Stimulated activated naive CD8-positive, alpha-beta T cell treated with anti-CD3 and anti-CD28 coated beads, Interleukin-15, Interleukin-2, amounts not matched to agents 100 ng/mL and 50 ng/mL, for 24 hours (primary cell): Measurements from ENCODE around the gene TSPAN5.

Experiments used
- H3K27ac Mint-ChIP-seq: one replicate; pipeline ENCODE4 v1.8.0; 2021; ENCODE audit warnings: mild to moderate bottlenecking, mixed read lengths
- H3K27me3 Mint-ChIP-seq: one replicate; pipeline ENCODE4 v1.8.0; 2021; ENCODE audit warnings: mixed read lengths
- H3K36me3 Mint-ChIP-seq: one replicate; pipeline ENCODE4 v1.8.0; 2021; ENCODE audit warnings: low read depth, mixed read lengths
- H3K4me1 Mint-ChIP-seq: one replicate; pipeline ENCODE4 v1.8.0; 2021; ENCODE audit warnings: low read depth, mixed read lengths
- H3K4me3 Mint-ChIP-seq: one replicate; pipeline ENCODE4 v1.8.0; 2021; ENCODE audit warnings: mild to moderate bottlenecking, mixed read lengths
- H3K9me3 Mint-ChIP-seq: one replicate; pipeline ENCODE4 v1.8.0; 2021; ENCODE audit warnings: mixed read lengths

The TSPAN5 gene

DNA sequence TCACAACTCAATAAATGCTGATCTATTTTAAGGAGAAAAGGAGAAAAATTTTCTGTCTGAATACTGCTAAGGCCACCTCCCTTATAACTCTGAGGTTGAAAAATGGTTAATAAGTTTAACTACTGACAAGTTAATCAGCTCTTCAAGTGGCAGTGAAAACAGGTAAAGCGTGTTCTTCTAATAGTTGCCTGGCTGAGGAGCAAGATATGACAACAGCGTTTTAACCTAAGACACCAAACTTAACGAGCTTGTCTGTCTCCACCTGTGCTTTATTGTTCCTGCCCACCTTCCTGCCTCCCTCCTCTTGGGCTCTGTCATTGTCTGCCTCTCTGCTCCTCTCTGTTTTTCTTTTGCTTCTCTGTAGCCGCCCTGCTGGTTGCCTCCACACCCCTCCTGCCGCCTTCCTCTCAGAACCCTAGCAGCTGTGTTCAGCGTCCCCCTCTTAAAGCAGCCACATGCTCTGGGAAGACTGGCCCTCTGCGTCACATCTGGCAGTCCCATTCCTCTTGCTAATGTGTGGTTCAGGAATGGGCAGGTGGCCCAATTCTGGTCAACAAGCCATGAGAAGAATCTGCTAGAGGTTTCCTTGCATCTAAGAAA is 4.3 kb upstream of the TSPAN5 start:
- Mint-ChIP-seq H3K9me3 (no peaks in the 10 kb centered on the region), H3K36me3 (no peaks in the 10 kb centered on the region), H3K4me3 (peak overlapping the region; percentile 62), H3K27me3 (no peaks in the 10 kb centered on the region), H3K4me1 (peaks cover 62% of the 10 kb centered on the region), H3K27ac (peak overlapping the region; percentile 99)

DNA sequence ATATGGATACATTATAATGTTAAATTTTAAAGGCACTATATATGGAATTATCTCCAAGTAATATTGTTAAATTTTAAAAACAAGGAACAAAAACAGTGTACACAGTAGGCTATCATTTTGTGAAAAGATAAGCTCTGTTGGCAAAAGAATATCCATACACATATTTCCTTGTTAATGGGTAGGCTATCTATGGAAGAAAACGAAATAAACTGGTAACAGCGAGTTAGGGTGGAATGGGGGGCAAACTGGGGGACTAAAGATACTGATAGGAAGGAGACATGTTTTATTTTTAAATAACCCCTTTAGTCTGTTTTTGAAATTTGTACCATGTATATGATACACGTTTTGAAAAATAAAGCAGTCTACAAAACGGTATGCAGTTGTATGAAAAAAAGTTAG is 3.6 kb upstream of the TSPAN5 start:
- no peaks in the 10 kb centered on the region for H3K27me3 Mint-ChIP-seq
- H3K9me3 Mint-ChIP-seq, result no peaks in the 10 kb centered on the region
- peaks cover 66% of the 10 kb centered on the region for H3K4me1 Mint-ChIP-seq
- peak overlapping the region; percentile 86 for H3K27ac Mint-ChIP-seq
- no peaks in the 10 kb centered on the region for H3K36me3 Mint-ChIP-seq
- H3K4me3 Mint-ChIP-seq, result no peak overlapping the region

DNA sequence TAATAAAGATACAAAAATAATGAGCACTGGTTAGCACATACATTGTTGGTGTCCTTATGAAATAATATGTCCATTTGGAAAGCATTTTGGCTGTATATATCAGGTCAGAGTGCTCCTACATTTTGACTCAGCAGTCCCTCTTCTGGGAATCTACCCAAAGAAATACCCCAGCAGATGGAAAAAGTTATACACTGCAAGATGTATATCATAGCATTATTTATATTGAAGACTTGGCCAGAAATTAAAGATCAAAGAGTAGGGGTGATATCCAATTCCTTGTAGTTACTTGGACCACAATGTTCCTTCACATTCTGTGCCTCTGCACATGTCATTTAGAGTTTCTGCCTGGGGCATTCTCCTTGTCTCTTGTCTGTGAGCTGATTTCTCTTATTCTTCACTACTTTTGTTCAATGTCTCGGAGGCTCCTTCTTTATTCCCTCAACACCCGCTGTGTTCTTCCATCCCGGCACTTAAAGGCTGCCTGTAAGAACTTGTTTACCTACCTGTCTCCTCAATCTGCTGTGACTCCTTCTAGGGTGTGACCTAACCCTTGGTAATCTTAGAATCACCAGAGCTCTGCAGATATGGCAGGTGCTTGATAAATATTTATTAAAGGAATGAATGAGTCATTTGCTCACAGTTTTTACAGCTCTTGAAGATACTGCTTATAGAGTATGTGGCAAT is 3.1 kb upstream of the TSPAN5 start:
- H3K4me1 Mint-ChIP-seq, result peaks cover 71% of the 10 kb centered on the region
- H3K9me3 Mint-ChIP-seq, result no peaks in the 10 kb centered on the region
- H3K27me3 Mint-ChIP-seq, result no peaks in the 10 kb centered on the region
- H3K27ac Mint-ChIP-seq, result peak overlapping the region; percentile 86
- no peaks in the 10 kb centered on the region for H3K36me3 Mint-ChIP-seq
- peak overlapping the region; percentile 15 for H3K4me3 Mint-ChIP-seq

DNA sequence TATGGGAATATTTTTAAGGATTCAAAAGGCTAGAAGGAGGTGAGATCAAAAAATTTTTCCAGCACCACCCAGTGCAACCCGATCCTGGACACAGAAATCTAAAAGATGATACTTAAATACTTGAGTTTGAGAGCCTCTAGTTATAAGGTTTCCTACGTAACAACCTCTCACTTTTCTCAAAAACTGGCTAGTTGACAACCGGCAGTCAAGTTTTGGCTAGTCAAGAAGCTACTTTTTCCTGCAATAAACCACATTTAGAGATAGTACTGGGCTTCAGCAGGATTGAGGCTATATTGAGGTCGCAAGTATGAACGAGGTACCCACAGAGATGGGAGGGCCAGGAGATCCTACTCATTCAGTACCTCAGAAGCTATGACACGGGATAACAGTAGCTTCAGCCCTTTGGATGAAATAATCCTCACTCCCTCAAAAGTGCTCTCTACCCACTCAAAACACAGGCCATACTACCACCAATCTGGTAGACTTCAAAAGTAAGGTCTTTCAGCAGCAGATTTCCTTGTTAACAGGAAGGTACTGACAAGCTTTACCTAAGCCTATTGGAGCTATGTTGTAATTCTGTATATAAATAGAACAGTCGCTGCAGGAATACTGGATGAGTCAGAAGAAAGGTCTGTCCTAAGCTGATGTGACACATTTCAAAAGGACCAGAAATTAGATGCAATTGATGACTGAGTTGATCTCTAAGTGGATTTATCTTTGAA is 1.5 kb upstream of the TSPAN5 start:
- peak overlapping the region; percentile 86 for H3K4me3 Mint-ChIP-seq
- peaks cover 85% of the 10 kb centered on the region for H3K4me1 Mint-ChIP-seq
- no peaks in the 10 kb centered on the region for H3K27me3 Mint-ChIP-seq
- no peak overlapping the region for H3K27ac Mint-ChIP-seq
- H3K36me3 Mint-ChIP-seq, result peaks cover 5% of the 10 kb centered on the region
- no peaks in the 10 kb centered on the region for H3K9me3 Mint-ChIP-seq

DNA sequence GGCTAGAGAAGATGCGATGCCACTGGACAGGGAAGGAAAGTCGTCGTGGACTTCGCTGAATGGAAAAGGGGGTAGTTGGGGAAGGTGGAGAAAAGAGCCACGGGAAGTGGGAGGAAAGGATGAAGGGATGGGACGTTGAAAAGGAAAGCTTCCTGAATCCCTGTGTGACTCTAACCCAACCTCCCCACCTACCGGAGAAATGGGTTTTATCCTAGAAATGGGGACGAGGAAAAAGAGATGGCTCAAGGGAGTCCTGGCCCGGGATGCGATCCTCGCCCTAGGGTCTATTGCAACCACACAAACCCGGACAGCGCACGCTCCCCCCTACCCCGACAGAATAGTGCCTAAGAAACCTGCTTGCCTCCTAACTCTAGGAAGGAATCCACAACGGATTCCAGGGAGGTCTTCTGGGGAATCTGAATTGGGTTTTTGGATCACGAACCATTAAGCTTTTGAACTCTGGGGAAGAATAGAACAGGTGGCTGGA is 738 bp upstream of the TSPAN5 start:
- Mint-ChIP-seq H3K27me3 (no peaks in the 10 kb centered on the region), H3K9me3 (no peaks in the 10 kb centered on the region), H3K36me3 (peaks cover 5% of the 10 kb centered on the region), H3K27ac (peak overlapping the region; percentile 51), H3K4me1 (peaks cover 82% of the 10 kb centered on the region), H3K4me3 (peak overlapping the region; percentile 86)

DNA sequence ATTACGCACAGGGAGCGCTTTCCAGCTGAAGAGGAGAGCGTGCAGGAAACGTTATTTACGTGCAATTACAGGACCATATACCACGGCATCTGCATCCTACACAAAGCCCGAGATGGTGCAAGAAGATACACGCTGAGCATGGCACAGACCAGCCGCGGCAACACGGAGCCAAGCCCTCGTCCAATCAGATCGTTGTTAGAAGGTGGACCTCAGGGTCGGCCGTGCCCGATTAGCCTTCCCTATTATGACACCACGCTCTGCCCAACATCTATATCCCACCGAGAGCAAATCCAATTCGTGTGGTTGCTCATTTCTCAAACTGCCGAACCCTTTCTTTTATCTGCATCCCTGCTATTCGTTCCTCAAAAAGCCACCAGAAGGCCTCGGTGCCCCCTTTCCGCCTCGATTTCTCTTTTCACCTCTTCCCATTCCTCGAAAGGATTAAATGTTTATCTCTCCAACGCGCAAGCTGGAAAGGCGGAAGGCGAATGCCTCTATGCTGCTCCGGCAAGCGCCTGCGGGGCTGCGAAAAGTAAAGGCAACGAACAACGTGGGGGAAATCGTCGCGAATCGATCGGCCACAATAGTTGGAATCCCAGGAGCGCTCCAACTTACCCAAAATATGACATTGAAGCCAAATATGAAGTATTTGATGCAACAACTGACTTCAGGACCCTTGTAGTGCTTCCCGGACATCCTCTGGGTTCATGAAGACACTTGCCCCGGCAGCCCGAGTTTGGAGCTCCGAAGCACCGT is 702 bp downstream of the TSPAN5 start:
- no peaks in the 10 kb centered on the region for H3K9me3 Mint-ChIP-seq
- H3K4me1 Mint-ChIP-seq, result peaks cover 73% of the 10 kb centered on the region
- H3K27ac Mint-ChIP-seq, result peak overlapping the region; percentile 86
- peak overlapping the region; percentile 94 for H3K4me3 Mint-ChIP-seq
- no peaks in the 10 kb centered on the region for H3K27me3 Mint-ChIP-seq
- H3K36me3 Mint-ChIP-seq, result peaks cover 9% of the 10 kb centered on the region

DNA sequence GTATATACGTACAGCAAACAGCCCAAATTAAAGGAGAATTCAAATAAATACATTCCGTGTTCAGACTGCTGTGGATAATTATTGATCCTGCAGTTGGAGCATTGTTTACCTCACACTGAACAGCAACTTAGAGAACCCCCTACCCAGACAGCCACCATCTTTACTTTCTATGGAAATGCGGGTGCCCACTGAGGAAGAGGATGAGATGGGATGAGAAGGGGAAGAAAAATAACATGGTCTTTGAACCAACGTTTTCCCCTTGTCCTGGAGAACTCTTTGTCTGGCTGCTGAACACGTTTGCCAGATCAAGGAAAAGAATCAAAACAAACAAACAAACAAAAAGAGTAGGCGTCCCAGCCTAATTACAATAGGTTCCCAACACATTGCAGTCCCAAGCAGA is 1.5 kb downstream of the TSPAN5 start:
- Mint-ChIP-seq H3K9me3 (no peaks in the 10 kb centered on the region), H3K27ac (peak overlapping the region; percentile 1), H3K4me1 (peaks cover 64% of the 10 kb centered on the region), H3K4me3 (peak overlapping the region; percentile 94), H3K36me3 (peaks cover 12% of the 10 kb centered on the region), H3K27me3 (no peaks in the 10 kb centered on the region)

DNA sequence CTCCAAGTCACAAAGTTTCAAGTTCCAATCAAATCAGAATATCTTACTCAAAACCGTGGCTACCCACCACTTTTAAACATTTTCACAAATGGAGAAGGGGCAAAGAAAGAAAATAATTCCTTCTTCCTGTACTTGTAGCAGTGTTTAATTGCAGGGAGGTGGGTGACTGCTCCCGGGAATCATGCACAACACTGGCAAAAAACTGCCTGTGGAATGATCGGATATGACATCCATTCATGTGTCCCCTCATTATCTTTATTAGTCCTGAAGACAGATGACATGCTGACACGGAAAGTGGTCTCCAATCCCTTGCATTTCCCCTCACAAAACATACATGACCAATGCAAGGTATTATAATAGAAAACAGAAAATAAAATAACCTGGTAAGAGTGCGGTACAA is 2.0 kb downstream of the TSPAN5 start:
- Mint-ChIP-seq H3K27ac (peak overlapping the region; percentile 1), H3K4me1 (peaks cover 60% of the 10 kb centered on the region), H3K36me3 (peaks cover 12% of the 10 kb centered on the region), H3K9me3 (no peaks in the 10 kb centered on the region), H3K27me3 (no peaks in the 10 kb centered on the region), H3K4me3 (peak overlapping the region; percentile 94)

DNA sequence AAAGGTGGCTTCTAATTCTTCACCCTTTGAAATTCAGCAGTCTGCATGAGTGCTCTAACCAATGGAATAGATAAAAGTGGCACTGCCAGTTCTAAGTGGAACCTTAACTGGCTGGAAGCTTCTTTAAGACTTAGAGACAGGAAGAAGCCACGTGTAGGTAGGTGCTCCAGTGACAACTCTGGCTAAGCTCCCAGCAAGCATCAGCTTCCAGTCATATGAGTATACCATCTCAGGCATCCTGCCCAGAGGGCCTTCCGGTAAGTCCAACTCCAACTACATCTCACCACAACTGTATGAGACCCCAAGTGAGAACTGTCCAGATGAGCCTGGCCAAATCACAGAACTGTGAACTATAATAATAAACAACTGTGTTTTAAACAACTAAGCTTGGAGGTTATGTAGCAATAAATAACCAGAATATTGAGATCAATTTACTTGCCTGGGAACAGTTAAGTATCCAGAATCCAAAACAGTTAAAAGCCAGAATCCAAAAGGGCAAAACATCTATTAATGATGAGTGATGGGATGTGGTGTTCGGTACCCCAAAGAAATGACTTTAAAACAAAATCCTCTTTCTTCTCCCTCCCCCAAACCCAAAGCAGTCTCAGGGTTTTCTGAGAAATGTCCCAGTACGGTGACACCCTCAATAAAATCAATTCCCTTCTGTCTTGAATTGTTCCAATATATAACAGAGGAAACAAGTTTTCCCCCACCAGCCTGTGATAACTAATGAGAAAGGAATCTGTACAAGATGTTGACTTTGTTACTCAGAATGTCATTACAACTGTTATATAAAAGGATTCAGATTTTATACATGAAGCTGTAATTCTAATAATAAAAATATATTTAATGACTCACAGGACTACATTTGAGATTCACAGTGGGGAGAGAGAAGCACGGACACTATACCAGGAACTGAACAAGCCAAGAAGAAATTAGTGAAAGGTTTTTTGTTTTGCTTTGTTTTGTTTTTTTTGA is 4.2 kb downstream of the TSPAN5 start:
- no peak overlapping the region for H3K27ac Mint-ChIP-seq
- peaks cover 39% of the 10 kb centered on the region for H3K4me1 Mint-ChIP-seq
- no peaks in the 10 kb centered on the region for H3K9me3 Mint-ChIP-seq
- no peak overlapping the region for H3K4me3 Mint-ChIP-seq
- peaks cover 19% of the 10 kb centered on the region for H3K36me3 Mint-ChIP-seq
- no peaks in the 10 kb centered on the region for H3K27me3 Mint-ChIP-seq

DNA sequence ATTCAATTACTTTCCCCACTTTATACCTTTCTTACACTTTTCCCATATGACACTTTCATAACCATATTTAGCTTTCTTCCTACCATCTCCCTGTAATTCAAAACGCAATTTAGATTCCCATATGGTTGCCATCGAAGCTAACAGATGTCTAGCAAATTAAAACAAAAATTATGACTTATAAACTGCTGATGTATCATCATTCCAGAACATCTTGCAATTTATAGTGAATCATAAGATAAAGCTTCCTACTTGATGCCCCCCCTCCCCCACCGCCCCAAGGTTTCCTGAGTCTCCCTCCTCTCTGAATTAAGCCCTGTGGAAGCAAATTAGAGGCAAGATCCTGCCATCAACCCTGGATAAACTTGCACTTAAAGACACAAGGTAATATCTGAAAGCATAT is 5.4 kb downstream of the TSPAN5 start:
- no peaks in the 10 kb centered on the region for H3K9me3 Mint-ChIP-seq
- no peak overlapping the region for H3K27ac Mint-ChIP-seq
- H3K4me1 Mint-ChIP-seq, result peaks cover 34% of the 10 kb centered on the region
- peaks cover 19% of the 10 kb centered on the region for H3K36me3 Mint-ChIP-seq
- H3K4me3 Mint-ChIP-seq, result no peak overlapping the region
- H3K27me3 Mint-ChIP-seq, result no peaks in the 10 kb centered on the region

DNA sequence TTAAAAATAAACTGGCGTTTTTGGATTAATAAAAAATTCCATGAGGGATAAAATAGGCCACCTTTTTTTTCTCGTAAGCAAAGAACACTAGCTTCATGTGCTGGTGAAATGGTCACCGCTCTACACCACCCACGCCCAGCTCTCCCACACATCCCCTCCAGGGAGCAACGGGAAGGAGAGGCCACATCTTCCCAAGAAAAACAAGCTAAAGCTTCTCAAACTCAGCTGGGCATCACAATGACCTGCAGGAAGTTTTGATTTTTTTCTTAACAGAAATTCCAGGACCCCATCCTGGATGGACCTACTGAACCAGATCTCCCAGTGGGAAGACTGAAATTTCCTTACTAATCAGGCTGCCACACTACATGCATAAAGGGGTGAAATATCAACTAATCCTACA is 9.8 kb downstream of the TSPAN5 start:
- peaks cover 13% of the 10 kb centered on the region for H3K36me3 Mint-ChIP-seq
- H3K4me1 Mint-ChIP-seq, result peaks cover 21% of the 10 kb centered on the region
- no peaks in the 10 kb centered on the region for H3K9me3 Mint-ChIP-seq
- no peak overlapping the region for H3K27ac Mint-ChIP-seq
- no peaks in the 10 kb centered on the region for H3K27me3 Mint-ChIP-seq
- H3K4me3 Mint-ChIP-seq, result no peak overlapping the region

DNA sequence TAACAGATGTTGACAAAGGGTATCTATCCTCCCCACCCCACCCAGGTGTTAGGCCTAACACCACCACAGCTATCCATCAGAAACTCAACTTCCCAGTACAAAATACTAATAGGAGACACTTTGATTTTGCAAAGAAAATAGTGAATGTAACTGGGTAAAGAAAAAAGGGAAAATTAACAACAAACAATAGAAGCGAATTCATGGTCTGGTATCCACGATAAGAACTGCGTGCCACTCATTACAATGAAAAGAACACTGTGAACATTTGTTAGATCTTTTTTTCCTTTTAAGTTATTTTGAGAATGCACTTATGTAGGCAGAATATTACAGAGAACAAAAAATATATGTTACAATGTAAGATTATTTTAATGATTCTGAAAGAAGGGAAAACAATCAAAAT is 12.0 kb downstream of the TSPAN5 start:
- Mint-ChIP-seq H3K9me3 (no peaks in the 10 kb centered on the region), H3K4me3 (no peak overlapping the region), H3K4me1 (peaks cover 42% of the 10 kb centered on the region), H3K27ac (no peak overlapping the region), H3K36me3 (peaks cover 6% of the 10 kb centered on the region), H3K27me3 (no peaks in the 10 kb centered on the region)

DNA sequence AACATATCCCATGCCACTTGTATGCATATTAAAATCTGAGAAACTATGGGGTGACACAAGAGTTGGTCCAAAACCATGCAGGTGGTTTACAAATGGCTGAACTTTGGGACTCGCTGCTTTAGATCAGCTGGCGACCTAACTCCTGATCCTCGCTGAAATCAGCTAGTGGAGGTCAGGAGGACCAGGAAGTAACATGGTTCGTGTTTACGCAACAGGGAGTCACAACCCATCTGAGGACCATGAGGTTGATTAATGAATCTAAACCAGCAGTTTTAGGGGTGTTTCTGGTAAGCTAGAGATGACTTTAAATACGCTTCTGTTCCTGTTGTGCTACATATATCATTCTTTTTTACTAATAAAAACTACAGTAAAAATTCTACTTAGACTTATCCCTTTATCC is 12.9 kb downstream of the TSPAN5 start:
- Mint-ChIP-seq H3K36me3 (no peaks in the 10 kb centered on the region), H3K4me3 (no peak overlapping the region), H3K9me3 (no peaks in the 10 kb centered on the region), H3K27me3 (no peaks in the 10 kb centered on the region), H3K27ac (no peak overlapping the region), H3K4me1 (peaks cover 46% of the 10 kb centered on the region)

DNA sequence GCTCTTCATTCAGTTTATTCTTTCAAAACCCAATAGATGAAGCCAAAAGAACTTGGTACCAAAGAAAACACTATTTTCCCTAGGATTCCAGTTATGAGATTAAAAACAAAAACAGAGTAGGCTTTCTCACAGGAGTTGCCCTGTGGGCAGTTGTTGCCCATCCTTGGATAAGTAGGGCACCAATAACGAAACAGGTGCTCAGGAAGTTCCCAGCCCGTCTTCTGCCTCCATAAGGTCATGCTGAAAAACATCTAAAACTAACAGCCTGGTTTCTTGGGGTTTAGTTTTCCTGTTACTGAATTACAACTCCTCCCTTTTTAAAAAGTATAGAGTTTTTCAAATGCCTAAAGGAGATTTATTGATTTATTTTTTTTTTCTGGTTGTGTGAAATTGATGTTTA is 14.7 kb downstream of the TSPAN5 start:
- Mint-ChIP-seq H3K4me1 (peaks cover 62% of the 10 kb centered on the region), H3K9me3 (no peaks in the 10 kb centered on the region), H3K4me3 (no peak overlapping the region), H3K27ac (peak overlapping the region; percentile 41), H3K27me3 (no peaks in the 10 kb centered on the region), H3K36me3 (peaks cover 3% of the 10 kb centered on the region)
